Measurements from ENCODE around the gene CREB5. TPM values are rescaled to one million over a fixed set of nuclear protein-coding genes. Genes with fewer than 3 reads are reported as not detected.
"Not testable (repeated sequence)": the region's sequence is repeated elsewhere in the genome, so short reads cannot be mapped to it uniquely, and the experiment has no call there.

CREB5 gene
- total RNA-seq, 1 donor from 2014 or later, result 52.7 TPM

DNA sequence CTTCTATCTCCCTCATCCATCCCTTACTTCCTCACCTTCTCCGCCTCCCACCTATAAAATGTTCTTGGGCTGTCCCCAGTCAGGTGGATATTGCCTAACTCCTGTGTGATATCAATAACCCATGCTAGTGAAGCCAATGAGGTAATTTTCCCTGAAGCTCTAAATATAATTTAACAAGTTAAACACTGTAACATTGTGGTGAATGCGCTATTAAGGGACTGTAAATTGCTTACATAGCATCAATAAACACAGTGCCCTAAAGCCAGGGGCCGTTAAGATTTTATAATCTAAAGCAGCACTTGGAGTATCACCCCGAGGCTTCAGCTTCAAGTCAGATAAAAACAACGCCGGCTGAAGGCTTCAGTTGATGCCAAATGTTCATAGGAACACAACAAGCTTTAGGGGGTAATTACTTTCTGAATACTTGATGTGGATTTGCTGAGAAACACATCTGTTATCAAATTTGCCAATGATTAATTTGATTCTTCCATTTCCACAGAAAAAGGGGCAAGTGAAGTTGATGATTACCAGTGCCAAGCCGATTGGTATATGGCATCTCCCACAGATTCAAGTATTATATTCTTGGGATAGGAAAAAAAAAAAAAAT is 138.4 kb downstream of the CREB5 start:
- DNase-seq, result no peak

- DNase-seq, result no peak
These were observed 139.0 kb downstream of the CREB5 start for GRCh38 chr7:28551331-28551730.

DNA sequence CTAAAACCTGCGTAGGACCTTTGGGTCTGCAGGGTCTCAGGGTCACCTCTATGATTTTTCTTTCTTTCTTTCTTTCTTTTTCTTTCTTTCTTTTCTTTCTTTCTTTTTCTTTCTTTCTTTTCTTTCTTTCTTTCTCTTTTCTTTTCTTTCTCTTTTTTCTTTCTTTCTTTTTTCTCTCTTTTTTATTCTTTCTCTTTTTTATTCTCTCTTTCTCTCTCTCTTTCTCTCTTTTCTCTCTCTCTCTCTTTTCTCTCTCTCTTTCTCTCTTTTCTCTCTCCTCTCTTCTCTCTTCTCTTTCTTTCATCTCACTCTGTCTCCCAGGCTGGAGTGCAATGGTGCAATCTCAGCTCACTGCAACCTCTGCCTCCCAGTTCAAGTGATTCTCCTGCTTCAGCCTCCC is 139.4 kb downstream of the CREB5 start:
- not testable (repeated sequence) for DNase-seq

DNA sequence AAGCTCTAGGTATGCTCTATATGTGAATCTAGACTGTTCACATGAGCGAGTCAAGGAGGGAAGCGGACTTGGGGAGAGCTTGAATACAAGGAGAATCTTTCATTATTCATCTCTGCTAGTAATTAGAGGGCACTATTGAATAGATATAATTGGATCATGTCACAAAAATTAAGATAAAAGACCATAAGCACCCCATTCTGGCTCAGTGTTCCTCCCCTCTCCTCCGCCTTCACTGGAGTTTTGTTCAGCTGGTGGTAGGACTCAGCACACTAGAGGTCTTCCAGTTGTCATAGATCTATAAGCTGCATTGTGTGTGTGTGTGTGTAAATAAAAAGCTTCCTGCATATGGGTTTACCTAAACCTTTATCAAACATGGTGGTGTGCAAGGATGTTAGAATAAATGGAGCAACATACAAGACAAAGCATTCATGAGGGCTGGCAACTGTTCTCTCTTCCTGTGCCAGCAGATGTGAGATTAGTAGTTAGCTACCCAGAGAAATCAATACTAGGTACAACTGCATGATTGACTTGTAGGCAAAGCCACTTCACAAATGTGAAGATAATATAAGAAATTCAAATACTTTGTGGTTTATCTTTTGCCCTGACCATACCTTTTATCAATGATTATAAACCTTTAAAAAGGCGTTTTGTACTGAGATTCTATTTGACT is 142.6 kb downstream of the CREB5 start:
- no peak for DNase-seq

DNA sequence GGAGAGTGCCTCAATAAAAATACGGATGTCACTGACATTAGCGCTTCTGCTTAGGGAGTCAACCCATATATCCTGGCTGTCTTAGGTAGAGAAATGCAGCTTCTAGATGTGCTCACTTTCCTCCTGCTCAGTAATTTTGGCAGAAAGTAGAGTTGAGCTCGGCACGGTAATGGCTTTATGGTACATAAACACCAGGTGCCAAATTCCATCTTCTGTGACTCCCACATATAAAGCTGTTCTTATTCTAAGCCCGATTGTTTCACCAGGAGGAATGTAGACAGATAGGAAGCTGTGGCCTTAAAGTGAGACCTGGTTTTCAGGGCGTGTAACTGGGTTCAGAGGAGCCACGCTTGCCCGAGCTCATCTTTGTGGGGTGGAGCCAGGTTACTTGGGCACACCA is 143.7 kb downstream of the CREB5 start:
- DNase-seq, result no peak

DNA sequence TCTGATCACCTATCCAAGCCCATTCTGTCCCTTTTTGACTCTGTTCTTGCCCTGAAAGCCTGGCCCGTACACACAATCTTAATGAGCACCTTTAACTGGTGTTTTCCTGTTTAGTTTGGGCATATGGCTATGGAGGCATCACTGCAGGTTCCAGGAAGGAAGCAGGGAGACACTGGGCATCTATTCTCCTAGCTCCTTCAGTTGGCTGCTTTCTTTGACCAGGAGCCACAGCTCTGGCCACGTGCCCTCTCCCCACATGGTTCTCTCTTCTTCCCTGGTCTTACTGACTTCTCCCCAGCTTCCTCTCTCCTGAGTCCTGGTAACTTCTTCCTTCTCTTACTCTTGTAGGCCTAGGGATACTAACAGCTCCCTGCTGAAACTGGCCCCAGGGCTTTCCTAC is 144.4 kb downstream of the CREB5 start:
- no peak for DNase-seq

- no peak for DNase-seq
These were observed 145.9 kb downstream of the CREB5 start for GRCh38 chr7:28558236-28558635.

DNA sequence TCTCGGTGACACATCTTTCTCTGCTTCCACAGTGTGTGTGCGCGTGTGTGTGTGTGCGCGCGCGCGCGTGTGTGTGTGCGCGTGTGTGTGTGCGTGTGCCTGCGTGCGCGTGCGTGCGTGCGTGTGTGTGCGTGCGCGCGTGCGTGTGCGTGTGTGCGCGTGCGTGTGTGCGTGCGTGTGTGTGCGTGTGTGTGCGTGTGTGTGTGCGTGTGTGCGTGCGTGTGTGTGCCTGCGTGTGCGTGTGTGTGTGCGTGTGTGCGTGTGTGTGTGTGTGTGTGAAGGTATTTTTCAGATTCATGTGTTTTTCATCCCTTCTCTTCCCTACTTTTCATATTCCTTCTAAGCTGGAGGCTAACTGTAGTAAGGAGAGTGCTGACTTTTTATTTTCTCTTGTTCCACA is 148.4 kb downstream of the CREB5 start:
- no peak for DNase-seq

DNA sequence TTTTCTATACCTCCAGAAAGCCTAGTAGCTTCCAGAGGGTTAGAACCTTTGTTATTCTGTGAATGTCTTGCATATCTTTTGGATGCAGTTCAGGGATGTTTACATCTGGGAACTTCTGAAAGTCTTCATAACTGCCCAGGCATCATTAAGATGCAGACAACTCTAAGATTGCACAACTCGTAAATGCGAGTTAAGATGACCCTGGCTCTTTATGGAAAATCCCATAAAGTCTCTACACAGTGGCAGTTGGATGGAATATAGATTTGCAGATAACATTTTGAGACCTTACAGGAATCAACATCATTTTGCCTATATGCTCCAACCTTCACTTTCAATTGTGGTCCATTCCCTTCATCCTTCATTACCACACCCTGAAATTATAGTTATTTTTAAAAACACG is 151.7 kb downstream of the CREB5 start:
- no peak for DNase-seq

DNA sequence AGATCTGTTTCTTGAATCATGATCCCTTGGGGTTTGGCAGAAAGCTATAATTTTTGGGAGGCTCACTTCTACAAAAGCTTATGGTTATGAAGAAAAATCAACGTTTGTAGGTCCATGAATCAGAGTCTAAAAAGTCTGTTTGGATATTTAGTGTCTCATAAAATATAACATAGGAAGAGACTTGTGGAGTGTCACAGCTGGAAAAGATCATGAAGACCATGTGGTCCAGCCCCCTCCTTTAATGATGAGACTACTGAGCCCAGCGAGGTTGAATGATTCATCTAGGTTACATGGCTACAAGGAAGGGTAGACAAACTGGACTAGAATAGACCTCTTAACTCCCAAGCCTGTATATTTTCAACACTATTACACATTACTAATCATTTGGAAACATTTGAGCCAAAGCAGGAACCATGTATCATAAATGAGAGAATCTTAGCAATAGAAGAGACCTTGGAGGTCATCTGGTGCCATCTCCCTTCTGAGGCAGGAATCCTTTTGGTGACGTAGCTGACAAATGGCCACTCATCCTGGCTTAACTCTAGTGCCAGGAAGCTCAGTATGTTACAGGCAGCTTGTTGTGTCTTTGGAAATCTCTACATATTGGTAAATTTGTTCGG is 152.5 kb downstream of the CREB5 start:
- no peak for DNase-seq

- DNase-seq, result no peak
These were observed 153.7 kb downstream of the CREB5 start for GRCh38 chr7:28565980-28566379.

DNA sequence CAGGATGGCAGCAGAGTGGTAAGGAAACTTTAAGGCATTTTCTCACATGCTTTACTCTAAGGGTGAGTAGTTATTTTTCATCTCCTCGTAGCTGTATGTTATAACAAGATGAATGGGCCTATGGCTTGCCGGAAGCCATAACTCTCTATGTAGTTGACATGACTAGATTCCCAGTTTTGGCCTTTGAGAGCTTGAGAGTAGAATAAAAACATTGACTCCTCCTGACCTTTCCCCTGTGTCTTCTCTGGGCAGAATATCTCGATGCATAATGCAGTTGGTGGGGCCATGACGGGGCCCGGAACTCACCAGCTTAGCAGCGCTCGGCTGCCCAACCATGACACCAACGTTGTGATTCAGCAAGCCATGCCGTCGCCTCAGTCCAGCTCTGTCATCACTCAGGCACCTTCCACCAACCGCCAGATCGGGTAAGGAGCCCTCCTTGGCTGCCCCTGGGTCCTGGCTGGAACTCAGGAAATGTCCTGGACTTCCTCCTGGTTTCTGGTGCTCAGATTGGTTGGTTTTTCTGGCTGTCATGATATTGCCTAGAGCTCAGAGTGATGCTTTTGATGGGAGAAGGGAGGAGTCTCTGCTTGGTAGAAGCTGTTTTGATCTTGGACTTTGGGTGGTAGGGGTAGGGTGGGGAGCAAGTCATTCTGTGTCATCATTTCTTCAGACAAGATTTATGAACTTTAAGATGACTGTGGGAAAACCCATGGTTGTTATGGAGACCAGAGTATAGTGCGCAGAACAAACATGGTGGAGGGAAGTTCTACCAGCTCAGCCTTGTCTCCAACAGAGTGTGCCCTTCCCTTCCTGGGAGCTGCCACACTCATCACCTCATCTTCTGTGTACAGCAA is 158.0 kb downstream of the CREB5 start:
- no peak for DNase-seq

DNA sequence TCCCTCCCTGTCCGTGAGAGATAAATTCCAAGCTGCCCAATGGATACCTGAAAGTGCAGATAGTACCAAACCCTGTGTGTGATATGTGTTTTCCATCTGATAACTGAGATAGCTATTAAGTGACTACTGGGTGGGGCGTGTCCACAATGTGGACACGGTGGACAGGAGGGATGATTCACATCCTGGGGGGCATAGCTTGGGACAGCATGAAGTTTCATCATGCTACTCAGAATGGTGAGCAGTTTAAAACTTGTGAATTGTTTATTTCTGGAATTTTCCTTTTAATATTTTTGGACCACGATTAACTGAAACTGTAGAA is 158.6 kb downstream of the CREB5 start:
- DNase-seq, result no peak

DNA sequence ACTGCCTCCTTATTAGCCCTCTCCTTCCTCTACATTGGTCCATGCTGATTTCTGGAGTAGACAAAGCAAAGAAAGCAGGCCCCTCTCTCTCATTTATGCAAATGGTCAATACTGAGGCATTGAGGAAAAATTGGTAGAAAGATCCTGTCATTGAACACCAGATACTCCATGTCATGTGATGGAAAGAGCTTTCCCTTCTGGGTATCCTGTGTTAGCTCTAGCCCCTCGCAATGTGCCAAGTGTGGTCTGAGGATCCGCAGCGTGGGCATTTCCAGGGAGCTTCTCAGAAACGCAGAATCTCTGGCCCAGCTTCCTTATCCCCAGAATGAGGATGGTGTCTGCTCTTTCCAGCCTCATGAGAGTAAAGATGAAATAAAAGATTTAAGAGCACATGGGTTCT is 159.1 kb downstream of the CREB5 start:
- DNase-seq, result no peak

DNA sequence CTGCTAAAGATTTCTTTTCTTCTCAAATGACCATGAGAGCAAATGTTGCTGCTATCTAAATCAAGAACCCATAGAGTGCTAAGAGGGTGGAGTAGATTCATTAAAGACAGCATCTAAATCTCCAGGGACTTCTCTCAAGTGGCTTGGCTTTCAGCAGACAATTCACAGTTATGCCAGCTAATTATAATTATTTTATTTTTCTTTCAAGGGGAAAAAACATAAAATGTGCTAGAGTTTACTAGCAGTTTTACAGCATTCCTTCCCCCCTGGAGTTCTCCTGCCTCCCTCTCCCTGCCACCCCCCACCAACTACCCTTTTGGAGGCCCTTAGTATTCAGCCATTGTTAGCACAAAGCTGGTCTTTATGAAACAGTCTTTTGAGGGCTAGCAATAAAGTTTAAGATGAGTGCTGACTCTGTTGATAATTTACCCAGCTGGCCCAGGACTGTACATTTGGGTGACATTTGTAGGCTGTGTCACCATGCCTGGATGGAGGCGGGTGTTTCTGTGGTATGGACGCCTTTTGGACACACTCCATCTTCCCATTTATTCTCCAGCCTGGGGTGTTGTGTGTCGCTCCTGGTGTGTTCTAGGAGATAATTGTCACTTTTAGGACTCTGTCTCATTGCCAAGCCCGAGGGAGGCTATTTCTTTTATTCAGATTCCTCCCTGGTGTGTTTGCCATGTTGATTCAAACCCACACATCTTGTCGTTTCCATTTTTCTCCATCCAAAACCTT is 160.2 kb downstream of the CREB5 start:
- no peak for DNase-seq

DNA sequence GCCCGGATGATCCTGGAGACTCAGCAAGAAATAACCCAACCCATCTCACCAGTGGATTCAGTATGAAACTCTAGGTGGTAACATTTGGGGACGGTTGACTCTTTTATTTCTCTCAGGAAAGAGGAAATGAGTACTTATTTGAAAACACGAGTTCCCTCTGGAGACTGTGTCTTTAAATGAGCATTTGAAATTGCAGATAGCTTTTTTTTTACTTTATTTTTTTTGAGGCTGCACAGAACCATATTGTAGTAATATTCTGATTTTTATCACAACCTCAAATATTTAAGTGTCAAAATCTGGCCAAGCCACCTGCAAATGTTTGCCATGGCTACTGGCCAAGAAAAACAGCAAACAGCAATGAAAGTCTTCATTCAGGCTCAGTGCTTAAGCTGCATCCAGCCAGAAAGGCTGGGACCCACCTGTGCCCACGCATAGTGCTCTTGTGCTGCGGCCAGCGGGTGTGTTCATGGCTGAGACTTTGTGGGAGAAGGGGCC is 160.8 kb downstream of the CREB5 start:
- no peak for DNase-seq

- DNase-seq, result no peak
These were observed 161.5 kb downstream of the CREB5 start for GRCh38 chr7:28573651-28574301.

GRCh38 chr7:28575241-28575643 is 162.9 kb downstream of the CREB5 start:
- no peak for DNase-seq

DNA sequence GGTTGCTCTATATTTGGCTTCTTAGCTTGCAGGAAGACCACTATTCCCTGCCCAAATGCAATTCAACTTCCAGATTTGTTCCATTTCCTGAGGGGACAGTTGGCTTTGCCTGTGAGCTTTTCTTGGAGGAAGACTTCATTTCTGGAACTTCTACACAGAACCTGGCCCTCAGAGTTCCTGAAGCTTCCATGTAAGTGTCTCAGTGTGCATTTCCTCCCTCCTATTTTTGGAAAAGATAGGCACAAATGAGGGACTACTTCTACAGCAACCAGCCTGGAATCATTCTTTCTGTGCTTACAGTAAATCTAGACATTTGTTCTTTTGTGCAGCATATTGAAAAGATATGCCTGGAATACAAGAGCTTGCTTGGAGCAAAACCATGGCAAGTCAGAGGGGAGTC is 164.3 kb downstream of the CREB5 start:
- DNase-seq, result no peak

DNA sequence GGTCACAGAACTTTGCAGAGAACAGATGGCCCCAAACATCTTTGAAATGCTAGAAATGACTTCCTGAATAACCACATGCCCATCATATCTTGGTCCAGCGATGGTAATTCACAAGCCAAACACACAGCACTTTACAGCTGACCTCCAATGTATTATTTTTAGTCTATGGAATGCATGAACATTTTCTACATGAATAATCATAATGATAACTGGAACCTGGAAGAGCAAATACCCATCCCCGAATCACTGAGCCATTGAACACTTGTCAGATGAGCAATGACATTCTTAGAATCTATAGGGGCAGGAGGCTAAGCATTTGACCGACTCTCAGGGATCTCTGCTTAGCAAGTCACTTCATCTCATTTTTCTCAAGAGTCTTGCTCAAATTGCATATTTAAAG is 167.3 kb downstream of the CREB5 start:
- DNase-seq, result no peak

GRCh38 chr7:28580665-28581064 is 168.3 kb downstream of the CREB5 start:
- no peak for DNase-seq

GRCh38 chr7:28581351-28581750 is 169.0 kb downstream of the CREB5 start:
- DNase-seq, result no peak
